GM03348 (cell line): ENCODE results near the gene MERTK.
"Not testable (repeated sequence)": the region's sequence is repeated elsewhere in the genome, so short reads cannot be mapped to it uniquely, and the experiment has no call there.

ENCODE experiments used
- DNase-seq: peaks from one replicate; pipeline ENCODE4 v3.0.0; 2012; ENCODE audit warnings: low spot score

MERTK gene

DNA sequence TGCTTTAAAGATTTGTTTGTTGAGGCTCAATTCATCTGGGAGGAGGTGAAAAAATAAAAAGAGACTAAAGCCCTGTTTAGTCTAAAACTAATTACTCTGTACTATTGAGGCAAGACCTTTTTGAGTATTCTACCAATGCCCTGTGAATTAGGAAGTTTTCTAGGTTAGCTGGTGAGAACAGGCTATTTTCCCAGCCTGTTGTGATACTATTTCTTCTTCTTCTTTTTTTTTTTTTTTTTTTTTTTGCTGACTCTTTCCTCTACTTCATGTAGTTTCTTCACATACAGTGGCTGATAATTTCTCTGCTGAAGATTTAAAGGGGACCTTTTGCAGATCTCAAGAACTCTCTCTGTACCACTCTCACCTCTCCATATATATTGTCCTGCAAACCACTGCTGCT is 147.8 kb downstream of the MERTK start:
- no peak for DNase-seq

DNA sequence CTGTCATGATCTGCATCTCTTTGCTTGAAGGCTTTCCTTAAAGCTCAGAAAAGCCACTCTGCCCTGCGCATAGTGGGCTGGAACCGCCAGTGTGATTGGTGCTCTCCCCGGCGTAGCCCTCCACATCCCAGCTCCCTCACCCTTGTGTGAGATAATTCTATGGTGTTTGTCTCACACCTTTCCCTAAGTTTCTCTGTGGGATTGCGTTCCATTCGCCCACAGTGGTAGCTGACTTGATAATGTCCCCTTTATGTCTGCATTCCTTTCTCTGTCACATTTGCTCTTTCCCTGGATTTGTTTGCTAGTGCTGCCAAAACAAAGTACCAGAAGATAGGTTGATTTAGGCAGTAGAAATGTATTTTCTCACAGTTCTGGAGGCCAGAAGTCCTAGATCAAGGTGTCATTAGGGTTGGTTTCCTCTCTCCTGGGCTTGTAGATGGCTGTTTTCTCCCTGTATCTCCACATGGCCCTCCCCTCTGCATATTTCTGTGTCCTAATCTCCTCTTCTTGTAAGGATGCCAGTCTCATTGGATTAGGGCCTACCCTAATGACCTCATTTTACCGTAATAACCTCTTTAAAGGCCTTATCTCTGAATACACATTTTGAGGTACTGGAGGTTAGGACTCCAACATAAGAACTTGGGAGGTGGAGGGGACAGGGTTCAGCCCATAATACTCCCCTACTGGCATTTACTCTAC is 149.3 kb downstream of the MERTK start:
- DNase-seq: no peak

DNA sequence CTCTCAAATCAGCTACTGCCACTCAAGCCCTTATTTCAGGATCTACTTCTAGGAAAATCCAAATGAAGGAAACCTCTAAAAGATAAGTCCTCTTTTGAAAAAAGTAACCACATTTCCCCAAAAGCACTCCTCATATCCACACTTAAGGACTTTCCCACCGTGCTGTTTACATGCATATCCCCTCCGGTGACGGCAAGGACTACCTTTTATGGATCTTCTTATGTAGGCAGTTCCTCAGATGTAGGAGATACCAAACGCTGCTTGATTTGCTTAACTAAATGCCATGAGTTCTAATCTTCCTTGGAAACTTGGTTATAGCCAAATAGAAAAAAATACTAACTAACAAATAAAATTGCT is 149.8 kb downstream of the MERTK start:
- DNase-seq: no peak

DNA sequence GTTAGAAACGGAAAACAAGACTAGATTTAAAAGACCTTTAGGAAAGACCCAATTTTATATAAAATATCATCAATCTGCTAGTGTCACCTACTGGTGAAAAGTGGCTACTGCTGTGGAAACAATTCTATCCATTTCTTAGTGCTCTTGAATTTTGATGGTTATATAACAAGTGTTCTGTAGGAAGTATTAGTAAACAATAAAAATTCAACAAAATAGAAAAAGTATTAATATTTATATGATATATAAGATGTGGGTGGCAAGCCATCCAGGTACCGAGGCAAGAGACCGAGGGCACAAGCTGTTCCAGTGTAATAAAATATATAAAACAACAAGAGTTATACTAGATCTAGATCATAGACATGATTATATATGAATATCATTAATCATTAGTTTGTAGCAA is 150.5 kb downstream of the MERTK start:
- peak; percentile 58 for DNase-seq

DNA sequence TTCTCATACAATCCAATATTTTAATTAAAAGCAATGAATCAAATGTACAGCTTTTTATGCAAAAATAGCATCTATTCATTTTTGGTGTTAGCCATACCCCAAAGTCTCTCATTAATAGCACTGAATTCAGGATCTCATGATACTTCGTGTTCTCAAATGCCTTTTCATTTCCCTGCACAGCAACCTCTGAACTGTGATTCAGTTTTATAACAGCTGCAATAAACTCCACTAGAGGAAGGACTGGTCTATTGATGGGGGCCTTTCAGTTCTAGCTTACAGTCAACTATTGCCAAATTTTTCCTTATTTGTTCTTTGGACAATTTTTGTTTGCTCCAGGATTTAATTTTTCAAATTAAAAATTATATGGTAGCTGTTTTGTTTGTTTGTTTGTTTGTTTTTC is 151.9 kb downstream of the MERTK start:
- DNase-seq: no peak

DNA sequence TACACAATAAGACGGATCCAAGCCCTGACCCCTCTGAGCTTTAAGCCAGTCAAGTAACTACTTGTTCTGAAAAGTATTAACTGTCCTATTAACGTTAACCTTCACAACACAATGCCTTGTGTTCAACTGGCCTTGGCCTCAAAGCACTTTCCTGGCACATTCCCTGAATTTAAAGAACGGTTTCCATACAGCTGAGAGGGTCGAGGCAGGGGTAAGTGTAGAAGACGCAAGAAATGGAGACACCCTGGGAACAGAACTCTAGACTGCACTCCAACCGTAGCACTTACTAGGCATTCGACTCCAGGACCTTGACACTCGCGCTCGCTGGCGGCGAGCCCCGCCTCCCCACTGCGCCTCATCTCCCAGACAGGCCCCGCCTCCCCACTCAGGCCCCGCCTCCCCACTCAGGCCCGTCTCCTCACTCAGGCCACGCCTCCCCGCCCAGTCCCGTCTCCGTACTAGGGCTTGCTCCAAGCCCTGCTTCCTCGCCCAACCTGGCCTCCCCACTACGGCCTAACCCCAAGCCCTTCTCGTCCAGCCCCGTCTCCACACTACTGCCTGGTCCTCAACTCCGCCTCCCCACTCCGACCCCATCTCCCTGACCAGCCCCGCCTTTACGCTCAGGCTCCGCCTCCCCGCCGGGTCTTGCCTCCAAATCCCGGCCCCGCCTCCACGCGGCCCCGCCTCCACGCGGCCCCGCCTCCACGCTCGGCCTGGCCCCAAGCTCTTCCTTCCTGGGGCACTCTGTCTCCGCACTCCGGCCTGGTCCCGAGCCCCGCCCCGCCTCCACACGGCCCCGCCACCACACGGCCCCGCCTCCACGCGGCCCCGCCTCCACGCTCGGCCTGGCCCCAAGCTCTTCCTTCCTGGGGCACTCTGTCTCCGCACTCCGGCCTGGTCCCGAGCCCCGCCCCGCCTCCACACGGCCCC is 155.8 kb downstream of the MERTK start:
- peak; percentile 94 for DNase-seq

DNA sequence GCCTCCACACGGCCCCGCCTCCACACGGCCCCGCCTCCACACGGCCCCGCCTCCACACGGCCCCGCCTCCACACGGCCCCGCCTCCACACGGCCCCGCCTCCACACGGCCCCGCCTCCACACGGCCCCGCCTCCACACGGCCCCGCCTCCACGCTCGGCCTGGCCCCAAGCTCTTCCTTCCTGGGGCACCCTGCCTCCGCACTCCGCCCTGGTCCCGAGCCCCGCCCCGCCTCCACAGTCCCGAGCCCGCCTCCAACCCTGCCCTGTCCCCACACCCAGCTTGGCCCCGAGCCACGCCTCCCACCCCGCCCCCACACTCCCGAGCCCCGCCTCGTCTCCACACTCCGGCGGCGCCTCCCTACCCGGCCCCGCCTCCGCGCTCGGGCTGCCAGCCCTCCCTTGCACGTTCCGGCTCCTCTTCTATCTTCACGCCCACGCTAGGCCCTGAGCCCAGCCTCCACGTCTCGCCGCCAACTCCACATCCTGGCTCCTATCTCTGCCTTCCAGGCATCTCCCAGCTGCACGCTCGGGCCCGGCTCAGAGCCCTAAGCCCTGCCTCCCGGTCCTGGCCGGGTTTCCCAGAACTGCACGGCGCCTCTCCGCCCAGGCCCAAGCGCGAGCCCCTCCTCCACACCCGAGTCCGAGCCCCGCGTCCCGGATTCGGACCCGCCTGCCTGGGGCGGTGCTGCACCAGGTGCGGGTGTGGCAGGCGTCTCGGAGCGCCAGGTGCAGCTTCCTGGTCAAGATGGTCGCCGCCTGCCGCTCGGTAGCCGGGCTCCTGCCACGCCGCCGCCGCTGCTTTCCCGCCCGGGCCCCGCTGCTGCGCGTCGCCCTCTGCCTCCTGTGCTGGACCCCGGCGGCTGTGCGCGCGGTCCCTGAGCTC is 156.7 kb downstream of the MERTK start, which contains the start of gene TMEM87B:
Gene TMEM87B, plus strand, starts transcription at position 423 of the 883 bp plus-strand sequence. Its CDS starts 323 bp downstream, at position 746.
- peak; percentile 96 for DNase-seq

DNA sequence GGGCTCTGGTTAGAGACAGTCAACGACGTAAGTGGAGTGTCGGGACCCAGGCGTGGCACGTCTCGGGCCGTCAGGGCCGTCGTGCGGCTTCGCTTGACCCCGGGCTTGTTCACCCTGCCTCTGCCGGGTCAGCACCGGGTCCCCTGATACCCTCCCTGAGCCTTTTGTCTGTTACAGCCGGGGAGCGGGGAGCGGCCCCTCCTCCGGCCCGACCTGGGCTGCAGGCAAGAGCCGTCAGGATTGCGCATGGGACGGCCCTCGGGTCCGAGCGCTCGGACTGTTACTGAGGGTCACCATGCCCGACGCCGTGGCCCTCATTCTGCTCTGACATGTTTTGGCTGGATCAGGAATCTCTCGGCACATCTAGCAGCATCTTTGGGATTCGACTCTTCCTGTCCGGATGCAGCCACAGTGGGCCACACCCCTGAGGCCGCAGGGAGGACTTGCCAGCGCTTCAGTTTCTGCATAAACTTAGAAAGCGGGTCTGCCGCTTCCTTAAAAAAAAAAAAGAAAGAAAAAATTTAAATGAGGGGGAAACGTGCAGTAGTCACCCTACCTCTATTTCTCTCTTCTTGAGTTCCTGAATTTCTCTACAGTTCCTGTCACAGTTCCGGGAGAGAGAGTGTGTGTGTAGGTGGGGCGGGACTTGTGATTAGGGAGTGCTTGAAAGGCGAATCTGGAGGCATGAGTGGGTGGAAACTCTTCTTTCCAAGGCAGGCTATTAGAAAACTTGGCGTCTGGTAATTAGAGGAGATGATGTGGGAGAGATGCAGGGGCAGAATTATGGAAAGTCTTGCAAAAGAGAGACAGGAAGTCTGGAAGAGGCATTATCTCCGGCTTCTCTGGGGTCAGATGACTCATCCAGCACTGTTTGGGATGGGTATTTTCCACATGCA is 157.6 kb downstream of the MERTK start:
- peak; percentile 78 for DNase-seq

DNA sequence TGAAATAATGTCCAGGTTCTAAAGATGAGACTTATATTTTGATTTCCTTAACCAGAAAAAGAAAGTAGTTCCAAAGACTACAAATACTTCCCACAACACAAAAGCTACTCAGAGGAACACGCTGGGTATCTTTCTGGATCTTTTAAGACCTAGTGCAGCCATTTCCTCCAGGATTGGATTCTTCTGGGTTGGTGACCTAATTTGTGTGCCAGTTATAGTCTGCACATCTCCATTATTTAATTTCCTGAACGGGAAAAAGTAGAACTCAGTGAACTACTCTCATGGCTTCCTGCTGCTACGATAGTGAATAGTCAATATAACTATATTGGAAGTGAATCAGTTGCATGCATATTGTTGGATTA is 158.2 kb downstream of the MERTK start:
- no peak for DNase-seq

DNA sequence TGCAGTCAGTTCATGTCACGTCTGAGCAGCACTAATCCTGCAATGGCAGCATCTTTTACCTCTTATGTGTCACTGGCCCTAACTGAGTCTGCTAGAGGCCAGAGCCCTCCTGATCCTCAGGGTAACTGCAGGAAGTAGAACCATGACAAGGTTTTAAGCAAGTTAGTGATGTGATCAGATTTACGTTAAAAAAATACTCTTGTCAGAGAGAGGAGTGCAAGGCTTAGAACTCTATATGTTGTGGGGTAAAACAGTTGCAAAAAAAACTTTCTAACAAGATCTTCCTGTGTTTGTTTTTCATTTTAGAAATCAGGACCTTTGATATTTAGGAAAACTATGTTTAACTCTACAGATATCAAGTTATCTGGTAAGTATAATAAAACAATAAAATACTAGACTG is 161.3 kb downstream of the MERTK start:
- DNase-seq: no peak

DNA sequence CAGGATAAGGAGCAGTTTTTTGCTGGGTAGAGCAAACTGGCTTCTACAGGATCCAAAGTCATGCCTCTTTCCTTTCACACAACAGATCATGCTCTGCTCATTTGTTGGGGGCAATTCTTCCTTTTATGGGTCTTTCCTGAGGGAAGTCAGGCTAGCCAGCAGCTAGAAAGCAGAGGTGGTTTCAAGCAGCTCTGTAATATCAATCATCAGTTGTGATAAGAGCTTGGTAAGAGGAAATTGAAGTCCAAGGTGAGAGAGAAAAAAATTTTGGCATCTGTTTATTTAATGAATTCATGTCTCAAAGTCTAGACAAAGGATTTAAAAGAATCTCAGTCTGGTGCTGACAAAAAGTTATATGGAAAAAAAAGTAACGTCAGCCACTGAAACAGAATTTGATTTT is 162.9 kb downstream of the MERTK start:
- DNase-seq: no peak

DNA sequence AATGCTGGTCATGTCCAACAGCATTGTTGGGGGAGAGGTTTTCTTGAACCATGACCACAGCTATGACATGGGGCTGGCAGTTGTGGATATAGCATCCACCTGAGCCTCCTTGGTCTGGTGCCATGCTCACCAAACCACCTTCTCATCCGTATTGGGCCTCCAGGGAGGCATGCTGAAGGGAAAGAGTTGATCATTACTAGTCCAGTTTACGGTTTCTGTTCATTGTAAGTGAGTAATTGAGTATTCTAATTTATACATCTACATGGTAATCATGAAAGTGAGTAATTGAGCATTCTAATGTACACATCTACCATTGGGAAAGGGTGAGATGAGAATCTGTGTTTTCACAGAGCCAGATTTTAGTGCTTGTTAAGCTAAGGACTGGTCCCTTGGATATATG is 163.4 kb downstream of the MERTK start:
- DNase-seq: no peak

DNA sequence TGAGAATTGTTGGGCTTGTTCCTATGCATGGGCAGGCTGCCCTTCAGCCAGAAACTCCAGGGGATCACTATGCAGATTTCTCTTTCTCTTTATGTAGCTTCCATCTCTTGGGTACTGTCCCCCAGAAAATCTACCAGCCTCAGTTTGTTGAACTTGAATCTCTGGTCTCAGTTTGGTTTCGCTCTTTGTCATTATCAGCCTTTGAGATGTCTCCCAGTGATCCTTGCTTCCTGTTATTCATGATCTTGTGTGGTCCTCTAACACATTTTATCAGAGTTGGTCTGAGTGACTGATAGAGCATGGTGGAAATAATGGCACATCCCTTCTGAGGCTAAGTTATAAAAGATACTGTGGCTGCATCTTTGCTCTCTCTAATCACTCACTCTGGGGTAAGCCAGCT is 164.5 kb downstream of the MERTK start:
- DNase-seq: no peak

DNA sequence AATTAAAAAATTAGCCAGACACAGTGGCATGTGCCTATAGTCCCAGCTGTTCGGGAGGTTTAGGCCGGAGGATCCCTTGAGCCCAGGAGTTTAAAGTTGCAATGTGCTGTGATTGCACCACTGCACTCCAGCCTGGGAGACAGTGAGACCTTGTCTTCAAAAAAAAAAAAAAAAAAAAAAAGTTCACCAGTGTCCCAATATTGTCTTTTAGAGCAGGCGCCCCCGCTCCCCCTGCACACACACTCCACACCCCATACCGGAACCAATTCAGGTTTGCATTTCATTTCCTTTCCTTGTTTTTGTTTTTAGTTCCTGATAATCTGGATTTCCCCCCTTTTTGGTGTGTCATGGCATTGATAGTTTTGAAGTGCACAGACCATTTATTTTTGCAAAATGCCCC is 167.1 kb downstream of the MERTK start:
- DNase-seq: no peak

DNA sequence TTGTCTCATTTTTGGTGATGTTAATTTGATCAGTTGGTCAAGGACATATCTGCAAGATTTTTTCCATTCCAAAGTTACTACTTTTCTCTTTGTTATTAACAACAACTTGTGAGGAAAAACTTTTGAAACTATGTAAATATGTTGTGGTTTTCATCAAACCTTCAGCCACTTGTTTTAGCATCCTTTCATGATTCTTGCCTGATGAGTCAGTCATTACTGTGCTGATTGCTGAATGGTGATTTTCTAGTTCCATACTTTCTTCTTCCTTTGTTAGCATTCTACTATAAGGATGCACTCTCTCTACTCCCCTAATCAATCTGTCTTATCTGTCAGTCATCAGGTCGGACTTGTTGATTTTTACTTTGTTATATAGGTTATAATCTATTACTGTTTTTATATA is 167.6 kb downstream of the MERTK start:
- peak; percentile 82 for DNase-seq

DNA sequence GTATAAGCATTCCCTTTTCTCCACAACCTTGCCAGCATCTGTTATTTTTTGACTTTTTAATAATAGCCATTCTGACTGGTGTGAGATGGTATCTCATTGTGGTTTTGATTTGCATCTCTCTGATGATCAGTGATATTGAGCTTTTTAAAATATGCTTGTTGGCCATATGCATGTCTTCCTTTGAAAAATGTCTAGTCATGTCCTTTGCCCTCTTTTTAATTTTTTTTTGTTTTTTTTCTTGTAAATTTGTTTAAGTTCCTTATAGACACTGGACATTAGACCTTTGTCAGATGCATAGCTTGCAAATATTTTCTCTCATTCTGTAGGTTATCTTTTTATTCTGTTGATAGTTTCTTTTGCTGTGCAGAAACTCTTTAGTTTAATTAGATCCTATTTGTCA is 171.4 kb downstream of the MERTK start:
- DNase-seq: not testable (repeated sequence)

DNA sequence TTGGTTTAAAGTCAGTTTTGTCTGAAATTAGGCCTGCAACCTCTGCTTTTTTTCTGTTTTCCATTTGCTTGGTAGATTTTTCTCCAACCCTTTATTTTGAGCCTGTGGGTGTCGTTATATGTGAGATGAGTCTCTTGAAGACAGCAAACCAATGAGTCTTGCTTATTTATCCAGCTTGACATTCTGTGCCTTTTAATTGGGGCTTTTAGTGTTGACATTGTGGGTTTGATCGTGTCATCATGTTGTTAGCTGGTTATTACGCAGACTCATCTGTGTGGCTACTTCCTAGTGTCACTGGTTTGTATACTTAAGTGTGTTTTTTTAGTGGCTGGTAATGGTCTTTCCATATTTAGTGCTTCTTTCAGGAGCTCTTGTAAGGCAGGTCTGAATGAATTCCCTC is 175.5 kb downstream of the MERTK start:
- DNase-seq: no peak

DNA sequence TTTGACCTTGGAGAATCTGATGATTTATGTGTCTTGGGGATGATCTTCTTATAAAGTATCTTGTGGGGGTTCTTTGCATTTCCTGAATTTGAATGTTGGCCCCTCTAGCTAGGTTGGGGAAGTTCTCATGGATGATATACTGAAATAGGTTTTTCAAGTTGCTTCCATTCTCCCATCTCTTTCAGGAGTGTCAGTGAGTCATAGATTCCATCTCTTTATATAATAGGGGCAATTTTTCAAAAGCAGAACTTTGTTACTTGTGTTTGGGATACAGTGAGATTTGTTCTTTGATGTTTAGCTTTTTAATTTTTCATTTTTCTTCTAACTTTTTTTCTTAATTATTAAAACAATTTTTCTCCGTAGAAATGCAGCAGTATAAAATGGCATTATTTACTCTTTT is 176.1 kb downstream of the MERTK start:
- DNase-seq: no peak

DNA sequence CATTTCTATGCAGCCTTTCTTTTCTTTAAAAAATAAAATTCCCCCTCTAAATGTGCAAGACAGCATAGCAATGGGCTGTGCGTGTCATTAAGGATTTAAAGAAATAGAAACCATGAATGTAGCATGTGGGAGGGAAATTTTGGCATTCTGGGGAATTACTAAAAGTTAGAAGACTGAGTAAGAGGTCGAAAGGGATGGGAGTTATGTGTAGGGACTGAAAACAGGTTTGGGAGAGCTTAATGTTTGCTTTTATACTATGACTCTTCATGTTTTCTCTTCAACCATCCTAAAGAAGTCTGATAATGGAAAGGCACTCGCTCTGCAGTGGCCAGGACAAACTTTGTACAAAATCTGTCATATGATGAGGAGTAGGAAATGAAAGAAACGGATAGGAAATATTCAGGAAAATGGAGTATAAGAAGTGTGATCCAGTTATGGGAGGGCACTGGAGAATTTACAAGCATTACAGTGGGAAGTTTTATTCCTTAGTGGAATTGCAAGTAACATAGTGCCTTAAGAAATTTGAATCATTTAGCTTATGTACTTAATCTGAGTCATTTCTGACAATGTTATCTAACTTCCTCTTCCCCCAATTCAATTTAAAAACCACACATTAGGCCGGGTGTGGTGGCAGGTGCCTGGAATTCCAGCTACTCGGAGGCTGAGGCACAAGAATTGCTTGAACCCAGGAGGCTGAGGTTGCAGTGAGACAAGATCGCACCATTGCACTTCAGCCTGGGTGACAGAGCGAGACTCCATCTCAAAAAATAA is 177.3 kb downstream of the MERTK start:
- DNase-seq: no peak

DNA sequence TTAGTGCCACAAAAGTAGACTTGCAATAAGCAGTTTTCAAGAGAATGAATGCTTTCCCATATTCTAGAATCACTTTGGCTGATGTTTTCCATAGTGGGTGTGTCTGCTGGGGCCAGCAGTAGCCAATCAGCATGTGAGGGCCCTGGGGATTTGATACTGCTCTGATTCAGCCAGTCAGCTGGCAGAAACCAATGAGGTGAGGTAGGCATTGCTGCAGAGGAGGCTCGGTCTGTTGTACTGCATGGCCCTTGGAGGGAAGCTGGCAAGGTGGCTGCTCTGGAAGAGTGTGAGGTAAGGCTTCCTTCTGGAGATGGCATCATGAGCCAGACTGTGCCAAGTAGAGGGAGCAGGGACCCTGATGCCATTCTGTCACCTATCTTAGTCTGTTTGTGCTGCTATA is 179.4 kb downstream of the MERTK start:
- DNase-seq: no peak
